Measurements from ENCODE around the gene VKORC1L1. TPM values are rescaled to one million over a fixed set of nuclear protein-coding genes. Genes with fewer than 3 reads are reported as not detected.
"Not testable (repeated sequence)": the region's sequence is repeated elsewhere in the genome, so short reads cannot be mapped to it uniquely, and the experiment has no call there.

Gene VKORC1L1
- total RNA-seq, 1 donor from 2014 or later: 24.3 TPM

- DNase-seq: not testable (repeated sequence)
These were observed 72.9 kb downstream of the VKORC1L1 start for GRCh38 chr7:65945787-65946186.

- DNase-seq: peak; percentile 63
These were observed 74.0 kb downstream of the VKORC1L1 start for GRCh38 chr7:65946904-65947303.

- peak; percentile 5 for DNase-seq
These were observed 79.1 kb downstream of the VKORC1L1 start for GRCh38 chr7:65951837-65952578.

GRCh38 chr7:65953001-65953720 is 80.3 kb downstream of the VKORC1L1 start:
- no peak for DNase-seq

GRCh38 chr7:65953890-65954450 is 81.1 kb downstream of the VKORC1L1 start:
- DNase-seq: no peak

- DNase-seq: no peak
These were observed 82.8 kb downstream of the VKORC1L1 start for GRCh38 chr7:65955718-65956117.

GRCh38 chr7:65960351-65961074 is 87.6 kb downstream of the VKORC1L1 start:
- DNase-seq: no peak

GRCh38 chr7:65962033-65962432 is 89.2 kb downstream of the VKORC1L1 start:
- DNase-seq: no peak

- DNase-seq: not testable (repeated sequence)
These were observed 91.8 kb downstream of the VKORC1L1 start for GRCh38 chr7:65964671-65965070.

GRCh38 chr7:65966146-65966545 is 93.3 kb downstream of the VKORC1L1 start:
- no peak for DNase-seq

- DNase-seq: no peak
These were observed 94.7 kb downstream of the VKORC1L1 start for GRCh38 chr7:65967361-65968155.

GRCh38 chr7:65968256-65969185 is 95.6 kb downstream of the VKORC1L1 start:
- DNase-seq: no peak

GRCh38 chr7:65971021-65971420 is 98.1 kb downstream of the VKORC1L1 start:
- no peak for DNase-seq

GRCh38 chr7:65972976-65973375 is 100.1 kb downstream of the VKORC1L1 start:
- no peak for DNase-seq

GRCh38 chr7:65974191-65974801 is 101.4 kb downstream of the VKORC1L1 start:
- DNase-seq: no peak

- no peak for DNase-seq
These were observed 102.0 kb downstream of the VKORC1L1 start for GRCh38 chr7:65974876-65975275.

GRCh38 chr7:65975814-65976445 is 103.1 kb downstream of the VKORC1L1 start:
- no peak for DNase-seq

GRCh38 chr7:65976659-65977196 is 103.9 kb downstream of the VKORC1L1 start:
- DNase-seq: no peak

- no peak for DNase-seq
These were observed 106.2 kb downstream of the VKORC1L1 start for GRCh38 chr7:65978891-65979582.

All from dermis blood vessel endothelial cell (primary cell).